HEK293T (cell line): ENCODE measurements around the gene TMEM9B.

Experiments
- ARNT ChIP-seq: fragments of 450-650 bp; IDR thresholded peaks from 2 replicates; pipeline ENCODE4 v1.6.1; 2017; ENCODE audit warnings: mild to moderate bottlenecking
- CTBP1 ChIP-seq: fragments of 450-650 bp; IDR thresholded peaks from 2 replicates; pipeline ENCODE4 v1.6.1; 2016; ENCODE audit warnings: borderline replicate concordance
- FOXA1 ChIP-seq: fragments of 450-650 bp; IDR thresholded peaks from 2 replicates; pipeline ENCODE4 v1.6.1; 2016; ENCODE audit warnings: mild to moderate bottlenecking
- FOXM1 ChIP-seq: fragments of 450-650 bp; IDR thresholded peaks from 2 replicates; pipeline ENCODE4 v1.6.1; 2017; ENCODE audit warnings: mild to moderate bottlenecking, borderline replicate concordance
- L3MBTL2 ChIP-seq: fragments of 450-650 bp; conservative IDR thresholded peaks from 2 replicates; pipeline ENCODE4 v1.6.1; 2016; ENCODE audit warnings: mild to moderate bottlenecking
- SP1 ChIP-seq: fragments of 450-650 bp; IDR thresholded peaks from 2 replicates; pipeline ENCODE4 v1.6.1; 2017
- SUZ12 ChIP-seq: fragments of 450-650 bp; IDR thresholded peaks from 2 replicates; pipeline ENCODE4 v1.6.1; 2016; ENCODE audit warnings: mild to moderate bottlenecking
- TF ChIP-seq, protein P1 (sequence below): fragments of 450-650 bp; IDR thresholded peaks from 2 replicates; pipeline ENCODE4 v1.6.1; 2016

GRCh38 chr11:8911029-8911823 is 53.0 kb downstream of the TMEM9B start, which contains the start of gene AKIP1:
- TF ChIP-seq SUZ12: no peak
- no peak for TF ChIP-seq SP1
- TF ChIP-seq FOXA1: no peak
- no peak for TF ChIP-seq CTBP1
- TF ChIP-seq FOXM1: no peak
- TF ChIP-seq, protein P1, sequence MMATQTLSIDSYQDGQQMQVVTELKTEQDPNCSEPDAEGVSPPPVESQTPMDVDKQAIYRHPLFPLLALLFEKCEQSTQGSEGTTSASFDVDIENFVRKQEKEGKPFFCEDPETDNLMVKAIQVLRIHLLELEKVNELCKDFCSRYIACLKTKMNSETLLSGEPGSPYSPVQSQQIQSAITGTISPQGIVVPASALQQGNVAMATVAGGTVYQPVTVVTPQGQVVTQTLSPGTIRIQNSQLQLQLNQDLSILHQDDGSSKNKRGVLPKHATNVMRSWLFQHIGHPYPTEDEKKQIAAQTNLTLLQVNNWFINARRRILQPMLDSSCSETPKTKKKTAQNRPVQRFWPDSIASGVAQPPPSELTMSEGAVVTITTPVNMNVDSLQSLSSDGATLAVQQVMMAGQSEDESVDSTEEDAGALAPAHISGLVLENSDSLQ: no peak
- TF ChIP-seq L3MBTL2: no peak
- TF ChIP-seq ARNT: no peak
